HEK293T (cell line): Measurements from ENCODE around the gene PARP4.
A peak's percentile ranks its signal among the peaks of the same experiment; 100 is the strongest.
"Not testable (repeated sequence)": the region's sequence is repeated elsewhere in the genome, so short reads cannot be mapped to it uniquely, and the experiment has no call there.

Source experiments
- CTCF ChIA-PET: fragments of 350-600 bp; formaldehyde crosslinking; extraction: SDS; loops from one replicate; lab custom pipeline; 2021; ENCODE audit warnings: antibody characterized with exemption, inconsistent platforms; lab: Yijun Ruan, JAX
- POLR2A ChIA-PET: fragments of 350-600 bp; formaldehyde crosslinking; extraction: SDS; loops from one replicate; lab custom pipeline; 2020; ENCODE audit warnings: antibody characterized with exemption, inconsistent platforms; lab: Yijun Ruan, JAX
- DNase-seq: peaks from one replicate; pipeline ENCODE4 v3.0.0; 2012; ENCODE audit warnings: mixed read lengths; ENCODE audit errors: extremely low spot score
- ARNT ChIP-seq: fragments of 450-650 bp; IDR thresholded peaks from 2 replicates; pipeline ENCODE4 v1.6.1; 2017; ENCODE audit warnings: mild to moderate bottlenecking
- BHLHE40 ChIP-seq: fragments of 450-650 bp; IDR thresholded peaks from 2 replicates; pipeline ENCODE4 v1.6.1; 2016; ENCODE audit warnings: mild to moderate bottlenecking, moderate library complexity, borderline replicate concordance
- CTBP1 ChIP-seq: fragments of 450-650 bp; IDR thresholded peaks from 2 replicates; pipeline ENCODE4 v1.6.1; 2016; ENCODE audit warnings: borderline replicate concordance
- ELF4 ChIP-seq: fragments of 450-650 bp; IDR thresholded peaks from 2 replicates; pipeline ENCODE4 v1.6.1; 2017; ENCODE audit warnings: antibody characterized with exemption
- FOXA1 ChIP-seq: fragments of 450-650 bp; IDR thresholded peaks from 2 replicates; pipeline ENCODE4 v1.6.1; 2016; ENCODE audit warnings: mild to moderate bottlenecking
- FOXK2 ChIP-seq: fragments of 450-650 bp; IDR thresholded peaks from 2 replicates; pipeline ENCODE4 v1.6.1; 2016; ENCODE audit warnings: mild to moderate bottlenecking
- FOXM1 ChIP-seq: fragments of 450-650 bp; IDR thresholded peaks from 2 replicates; pipeline ENCODE4 v1.6.1; 2017; ENCODE audit warnings: mild to moderate bottlenecking, borderline replicate concordance
- HDGF ChIP-seq: fragments of 450-650 bp; IDR thresholded peaks from 2 replicates; pipeline ENCODE4 v1.6.1; 2017; ENCODE audit warnings: antibody characterized with exemption, borderline replicate concordance
- L3MBTL2 ChIP-seq: fragments of 450-650 bp; conservative IDR thresholded peaks from 2 replicates; pipeline ENCODE4 v1.6.1; 2016; ENCODE audit warnings: mild to moderate bottlenecking
- LEF1 ChIP-seq: fragments of 450-650 bp; IDR thresholded peaks from 2 replicates; pipeline ENCODE4 v1.6.1; 2017; ENCODE audit warnings: mild to moderate bottlenecking, borderline replicate concordance
- NFRKB ChIP-seq: fragments of 450-650 bp; IDR thresholded peaks from 2 replicates; pipeline ENCODE4 v1.6.1; 2016; ENCODE audit warnings: mild to moderate bottlenecking, moderate library complexity
- PKNOX1 ChIP-seq: fragments of 450-650 bp; IDR thresholded peaks from 2 replicates; pipeline ENCODE4 v1.6.1; 2016
- SP1 ChIP-seq: fragments of 450-650 bp; IDR thresholded peaks from 2 replicates; pipeline ENCODE4 v1.6.1; 2017
- SUZ12 ChIP-seq: fragments of 450-650 bp; IDR thresholded peaks from 2 replicates; pipeline ENCODE4 v1.6.1; 2016; ENCODE audit warnings: mild to moderate bottlenecking
- TARDBP ChIP-seq: fragments of 450-650 bp; IDR thresholded peaks from 2 replicates; pipeline ENCODE4 v1.6.1; 2016
- ZNF384 ChIP-seq: fragments of 450-650 bp; IDR thresholded peaks from 2 replicates; pipeline ENCODE4 v1.6.1; 2016

PARP4 gene

GRCh38 chr13:24512197-24512907 is at the start of gene PARP4:
Gene PARP4, minus strand, starts transcription at chr13:24512778. Its CDS starts 9,002 bp downstream, at chr13:24503776.
- ChIA-PET POLR2A (interaction anchor here (0.8 to 1.2 kb wide), 3 partner anchors 10 to 23 kb away, joined by 3 to 6 read pairs (median 3); no protein-coding TSS in a partner anchor), CTCF (no interaction called here)
- DNase-seq: peak; percentile 69
- TF ChIP-seq BHLHE40: no peak
- peak; percentile 52 for TF ChIP-seq L3MBTL2
- TF ChIP-seq ELF4: peak; percentile 52; the same call in 1 of the 2 replicates

GRCh38 chr13:24560579-24561187 is 48.1 kb upstream of the PARP4 start:
- POLR2A ChIA-PET: interaction anchor here (0.6 kb wide), 1 partner anchor 327 kb away, joined by 3 read pairs; no protein-coding TSS in a partner anchor
- CTCF ChIA-PET: not testable (repeated sequence)

GRCh38 chr13:24559431-24560218 is 47.0 kb upstream of the PARP4 start:
- DNase-seq, POLR2A ChIA-PET, CTCF ChIA-PET: not testable (repeated sequence)

More at GRCh38 chr13:24560579-24561187, 48.1 kb upstream of the PARP4 start:
- DNase-seq: not testable (repeated sequence)

- ChIA-PET CTCF (no interaction called here), POLR2A (no interaction called here)
- no peak for DNase-seq
- TF ChIP-seq CTBP1 (no peak), FOXK2 (no peak), ELF4 (no peak), TARDBP (no peak), NFRKB (no peak), SP1 (no peak), HDGF (no peak), FOXM1 (no peak), PKNOX1 (no peak), FOXA1 (no peak), ARNT (no peak), SUZ12 (no peak), ZNF384 (no peak), L3MBTL2 (no peak), LEF1 (no peak), BHLHE40 (no peak)
Observed at GRCh38 chr13:24557081-24557480, 44.5 kb upstream of the PARP4 start.

- POLR2A ChIA-PET, DNase-seq, CTCF ChIA-PET: not testable (repeated sequence)
Observed at GRCh38 chr13:24553892-24554291, 41.3 kb upstream of the PARP4 start.

GRCh38 chr13:24541476-24542352 is 29.1 kb upstream of the PARP4 start:
- POLR2A ChIA-PET, DNase-seq: not testable (repeated sequence)
- peak; percentile 60 for TF ChIP-seq L3MBTL2
- CTCF ChIA-PET: interaction anchor here (0.6 kb wide), 1 partner anchor 18 kb away, joined by 4 read pairs; no protein-coding TSS in a partner anchor

- POLR2A ChIA-PET: no interaction called here
- no peak for TF ChIP-seq LEF1
- no peak for TF ChIP-seq HDGF
- no peak for TF ChIP-seq ELF4
- TF ChIP-seq CTBP1: no peak
- no peak for TF ChIP-seq TARDBP
- no peak for TF ChIP-seq ZNF384
- no peak for TF ChIP-seq FOXM1
- no peak for TF ChIP-seq SUZ12
- TF ChIP-seq FOXA1: no peak
- no peak for TF ChIP-seq PKNOX1
- TF ChIP-seq BHLHE40: no peak
- no peak for TF ChIP-seq L3MBTL2
- no peak for TF ChIP-seq NFRKB
- TF ChIP-seq SP1: no peak
- no peak for TF ChIP-seq ARNT
- no peak for TF ChIP-seq FOXK2
- DNase-seq: no peak
- CTCF ChIA-PET: no interaction called here
Observed at GRCh38 chr13:24541127-24541475, 28.5 kb upstream of the PARP4 start.
